NCI-H146 (cell line): Measurements from ENCODE around the gene GDPD4.

Experiments used
- DNase-seq: peaks from one replicate; lab custom pipeline; 2025; lab: John Stamatoyannopoulos, UW

GDPD4 gene

DNA sequence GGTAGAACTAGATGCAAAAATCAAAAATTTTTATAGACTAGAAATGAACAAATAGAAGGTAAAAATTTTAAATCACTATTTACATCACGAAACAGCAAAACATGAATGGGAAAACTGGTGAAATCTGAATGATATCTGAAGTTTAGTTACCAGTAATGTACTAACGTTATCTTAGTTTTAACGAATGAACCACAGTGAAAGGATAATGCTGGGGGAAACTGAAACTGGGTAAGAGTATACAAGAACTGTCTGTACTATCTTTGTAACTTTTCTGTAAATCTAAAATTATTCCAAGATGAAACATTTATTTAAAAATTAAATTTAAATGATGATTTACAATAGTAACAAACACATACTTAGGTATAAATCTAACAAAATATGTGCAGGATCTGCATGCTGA lies 7.4 kb downstream of the GDPD4 start:
- DNase-seq, result no peak

DNA sequence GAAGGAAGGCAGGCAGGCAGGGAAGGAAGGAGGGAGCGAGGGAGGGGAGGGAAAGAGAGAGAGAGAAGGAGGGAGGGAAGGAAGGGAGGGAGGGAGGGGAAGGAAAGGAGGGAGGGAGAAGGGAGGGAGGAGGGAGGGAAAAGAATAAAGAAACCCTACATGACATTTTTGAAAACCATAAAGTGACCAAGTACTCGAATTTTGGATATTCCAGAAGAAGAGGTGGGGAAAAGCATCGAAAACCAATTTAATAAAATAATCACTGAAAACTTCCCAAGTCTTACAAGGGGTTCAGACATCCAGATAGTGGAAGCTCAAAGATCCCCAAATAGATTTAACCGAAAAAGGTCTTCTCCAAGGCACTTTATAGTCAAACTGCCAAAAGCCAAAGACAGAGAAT lies 11.7 kb downstream of the GDPD4 start:
- DNase-seq, result no peak

DNA sequence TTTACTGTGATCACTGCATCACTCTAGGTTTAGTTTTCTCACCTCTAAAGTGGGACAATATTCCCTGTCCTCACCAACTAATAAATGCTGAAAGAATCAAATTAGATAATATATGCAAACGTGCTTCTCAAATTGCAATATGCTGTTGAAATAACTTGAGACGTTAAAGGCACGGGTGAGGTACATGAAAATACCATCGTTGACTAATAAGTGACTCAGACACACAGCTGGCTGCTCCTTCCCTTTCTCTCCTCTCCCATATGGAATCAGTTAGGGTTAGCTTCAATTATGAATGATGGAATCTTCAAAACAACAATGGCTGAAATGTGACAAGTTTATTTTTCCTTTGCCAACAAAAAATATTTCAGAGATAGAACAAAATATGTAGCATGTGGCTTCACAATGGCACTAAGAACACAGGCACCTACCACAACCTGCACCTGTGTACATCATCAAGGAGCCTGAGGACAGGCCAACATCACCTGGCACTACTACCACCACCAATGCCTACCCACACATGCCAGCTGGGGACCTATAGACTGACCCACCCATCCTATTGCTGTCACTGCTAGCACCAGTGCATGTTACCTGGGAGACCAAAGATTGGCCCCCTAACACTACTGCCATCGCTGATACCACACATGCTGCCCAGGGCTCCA lies 13.7 kb downstream of the GDPD4 start:
- no peak for DNase-seq

DNA sequence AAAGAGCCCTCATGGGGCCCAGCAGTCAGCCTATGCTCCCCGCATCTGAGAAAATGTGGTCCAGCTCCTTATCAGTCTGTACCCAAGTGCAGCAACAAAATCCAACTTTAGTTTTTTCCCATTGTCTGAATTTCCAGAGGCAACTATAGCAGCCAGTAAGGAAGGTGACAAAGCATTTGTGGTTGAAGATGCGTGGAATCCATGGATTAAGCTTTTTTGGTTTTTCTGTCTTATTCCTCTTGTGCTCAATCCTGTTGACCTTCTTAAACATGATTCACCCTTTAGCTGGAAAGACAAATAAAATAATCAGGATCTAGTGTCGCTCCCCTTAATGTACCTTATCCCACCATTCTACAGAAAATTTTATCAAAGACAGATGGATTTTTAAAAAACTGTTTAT lies 14.3 kb downstream of the GDPD4 start:
- DNase-seq, result no peak

DNA sequence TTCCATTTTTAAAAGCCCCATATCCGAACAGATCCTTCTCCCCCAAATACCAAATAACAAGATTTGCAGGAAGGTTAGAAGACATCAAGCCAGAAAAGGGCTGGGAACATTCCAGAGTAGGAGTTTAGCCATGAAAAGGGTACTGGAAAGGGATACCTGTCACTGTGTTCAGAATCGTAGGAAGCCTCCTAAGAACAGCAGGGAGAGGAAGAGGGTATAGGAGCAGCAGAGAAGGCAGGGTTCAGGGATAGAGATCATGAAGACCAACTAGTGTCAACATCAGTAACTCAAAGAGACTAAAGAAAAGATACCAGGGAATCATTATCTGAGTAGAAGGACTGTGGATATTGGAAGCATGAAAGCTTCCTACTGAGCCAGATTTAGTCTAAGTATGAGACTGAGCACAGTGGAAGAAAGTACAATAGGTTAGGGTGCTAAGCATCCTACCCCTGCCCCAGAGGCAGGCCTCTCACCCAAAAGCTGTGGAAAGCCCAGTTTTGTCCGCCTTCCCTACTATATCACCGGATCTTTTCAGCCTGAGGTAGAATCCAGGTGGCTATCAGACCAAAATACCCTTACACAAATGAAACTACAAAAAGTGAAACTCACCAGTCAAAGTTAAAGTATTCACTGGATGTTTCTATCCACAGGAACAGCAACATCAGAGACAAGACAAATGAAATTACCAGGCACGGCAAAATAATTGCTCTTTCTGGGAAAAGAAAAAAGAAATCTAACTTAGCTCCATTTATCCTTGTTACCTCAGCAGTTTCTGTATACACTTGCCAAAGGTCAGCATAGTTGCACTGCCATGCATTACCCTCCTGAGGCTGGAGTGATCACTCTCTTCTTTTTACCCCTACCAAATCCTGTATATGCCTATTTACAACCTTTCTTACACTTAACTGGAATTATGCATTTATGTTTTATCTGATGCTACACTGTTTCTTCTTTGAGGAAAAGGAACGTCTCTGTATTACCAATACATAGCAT lies 16.7 kb downstream of the GDPD4 start:
- no peak for DNase-seq

DNA sequence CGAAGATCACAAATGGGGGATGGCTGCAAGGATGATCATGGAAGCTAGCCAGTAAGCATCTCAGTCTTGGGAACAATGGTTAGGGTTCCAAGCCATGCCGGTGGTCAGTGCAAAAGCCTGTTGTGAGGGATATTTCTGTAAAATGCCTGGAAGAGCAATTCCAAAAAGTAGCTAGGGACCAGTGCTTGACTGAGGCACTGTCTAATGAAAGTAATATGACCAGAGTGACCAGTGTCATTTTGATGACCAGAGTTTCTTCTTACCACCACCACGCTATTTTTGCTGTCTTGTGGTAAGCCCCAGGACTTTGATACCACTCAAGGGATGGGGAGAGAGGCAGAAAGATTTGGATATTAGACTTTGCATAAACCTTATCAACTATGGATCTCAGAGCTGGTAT lies 18.4 kb downstream of the GDPD4 start:
- DNase-seq, result no peak

DNA sequence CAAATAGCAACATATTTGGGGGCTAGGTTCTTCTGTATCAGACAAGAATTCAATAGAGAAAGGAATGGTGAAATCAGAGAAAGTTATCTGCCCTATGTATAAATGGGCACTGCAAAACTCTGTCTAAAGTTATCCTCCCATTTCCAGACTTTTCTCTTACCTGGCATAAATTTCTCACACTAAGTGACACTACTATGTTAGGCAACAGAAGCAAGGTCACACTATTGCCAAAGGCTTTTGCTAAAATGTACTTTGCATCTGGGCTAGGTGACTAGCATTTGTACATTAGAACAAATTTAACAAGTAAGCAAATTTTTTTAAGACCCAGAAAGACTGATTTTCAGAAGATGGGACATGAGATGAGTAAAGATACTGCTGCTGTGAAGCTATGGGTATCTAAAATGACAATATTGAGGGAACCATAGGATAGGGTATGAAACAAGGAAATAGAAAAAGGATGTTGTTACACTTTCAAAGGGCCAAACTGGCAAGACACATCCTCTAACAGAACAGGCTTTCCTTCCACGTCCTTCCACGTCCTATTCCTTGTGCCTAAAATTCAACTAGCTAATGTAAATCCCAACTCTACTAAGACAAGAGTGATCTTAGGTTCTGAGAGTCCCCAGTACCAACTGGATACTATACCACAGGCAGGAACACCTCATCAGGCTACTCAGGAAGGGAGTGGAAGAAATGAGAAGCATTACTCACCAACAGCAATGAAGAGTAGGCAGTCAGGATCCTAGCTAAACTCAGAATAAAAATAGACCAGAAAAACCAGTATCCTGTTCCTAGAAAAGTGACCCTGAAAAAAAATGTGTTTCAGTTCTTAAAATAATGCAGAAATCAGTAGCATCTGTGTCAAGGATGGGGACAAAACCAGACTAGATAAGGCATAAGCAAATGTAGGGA lies 22.6 kb downstream of the GDPD4 start:
- no peak for DNase-seq

DNA sequence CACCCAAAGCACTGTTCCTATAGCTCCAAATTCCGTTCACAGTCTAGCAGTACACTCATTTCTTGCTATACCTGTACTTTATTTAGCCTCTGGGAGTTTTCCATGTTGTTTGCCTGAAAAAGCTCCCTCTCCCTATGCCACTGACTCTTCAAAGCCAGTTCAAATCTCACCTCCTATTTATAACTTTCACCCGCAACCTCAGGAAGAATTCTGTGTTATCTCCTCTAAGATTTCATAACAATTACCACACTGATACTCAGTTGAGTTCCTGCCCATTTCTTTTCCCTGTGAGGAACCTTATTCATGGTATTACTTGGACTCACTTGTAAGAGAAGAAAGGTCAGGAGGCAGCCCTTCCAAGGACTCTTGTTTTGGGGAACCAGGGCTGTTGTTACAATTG lies 25.2 kb downstream of the GDPD4 start:
- no peak for DNase-seq

DNA sequence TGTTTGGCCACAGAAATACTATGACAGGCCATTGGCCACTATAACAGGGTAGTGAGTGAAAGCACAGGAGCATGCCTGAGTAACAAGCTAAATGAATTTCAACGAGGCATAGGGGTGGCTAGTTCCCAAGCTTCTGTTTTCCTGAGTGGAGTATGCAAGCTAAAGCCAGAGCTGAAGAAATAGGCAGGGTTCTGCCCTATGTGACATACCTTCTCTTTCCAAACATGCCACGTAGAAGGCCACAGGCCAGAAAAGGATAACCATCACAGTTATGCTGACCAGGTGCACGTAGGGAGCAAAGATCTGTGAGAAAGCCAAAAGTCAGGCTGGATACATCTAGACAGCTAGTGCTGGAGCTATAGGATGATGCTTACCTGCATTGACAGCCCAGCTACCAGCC lies 30.6 kb downstream of the GDPD4 start:
- no peak for DNase-seq

DNA sequence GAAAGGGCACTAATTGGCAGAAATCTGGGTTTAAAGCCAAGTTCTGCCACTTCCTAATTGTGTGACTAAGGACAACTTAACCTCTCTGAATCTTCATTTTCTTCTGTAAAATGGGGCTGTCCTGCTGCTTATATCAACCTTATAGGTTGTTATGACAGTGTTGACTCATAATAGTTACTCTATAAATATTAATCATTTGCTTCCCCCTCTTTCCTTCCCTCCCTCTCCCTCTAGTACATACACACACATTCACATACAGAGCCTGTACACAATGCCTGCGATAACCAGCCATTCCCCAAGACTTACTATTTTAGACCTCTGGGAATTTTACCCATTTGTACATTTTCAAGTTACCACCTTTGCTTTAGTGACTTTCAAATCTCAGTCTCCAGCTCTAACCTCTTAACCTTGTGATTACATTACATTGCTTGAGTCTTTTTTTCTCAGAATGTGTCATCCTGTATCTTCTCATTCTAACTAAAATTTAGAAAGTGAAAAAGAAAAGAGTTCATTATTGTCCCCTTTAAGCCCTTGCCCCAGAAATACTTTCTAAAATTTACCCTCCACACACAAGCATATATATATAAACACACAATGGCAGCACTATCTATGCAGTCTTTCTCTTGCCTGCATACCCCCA lies 31.9 kb downstream of the GDPD4 start:
- no peak for DNase-seq

DNA sequence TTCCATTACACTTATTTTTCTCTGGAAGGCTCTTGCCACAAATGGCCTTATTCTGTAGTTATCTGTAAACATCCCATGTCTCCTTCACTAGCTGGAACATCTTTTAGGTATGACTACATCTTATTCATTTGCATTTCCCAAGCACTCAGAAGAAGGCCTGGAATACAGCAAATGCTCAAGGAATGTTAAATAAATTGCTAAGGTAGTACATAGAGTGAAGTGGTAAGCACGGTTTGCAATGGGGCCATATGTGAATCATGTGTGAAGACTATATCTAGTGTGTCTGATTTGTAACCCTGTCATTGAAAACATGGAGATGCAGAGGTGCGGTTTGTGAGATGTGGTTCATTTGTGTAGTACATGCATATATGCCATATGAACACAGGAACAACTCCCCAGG lies 33.5 kb downstream of the GDPD4 start:
- DNase-seq, result no peak

DNA sequence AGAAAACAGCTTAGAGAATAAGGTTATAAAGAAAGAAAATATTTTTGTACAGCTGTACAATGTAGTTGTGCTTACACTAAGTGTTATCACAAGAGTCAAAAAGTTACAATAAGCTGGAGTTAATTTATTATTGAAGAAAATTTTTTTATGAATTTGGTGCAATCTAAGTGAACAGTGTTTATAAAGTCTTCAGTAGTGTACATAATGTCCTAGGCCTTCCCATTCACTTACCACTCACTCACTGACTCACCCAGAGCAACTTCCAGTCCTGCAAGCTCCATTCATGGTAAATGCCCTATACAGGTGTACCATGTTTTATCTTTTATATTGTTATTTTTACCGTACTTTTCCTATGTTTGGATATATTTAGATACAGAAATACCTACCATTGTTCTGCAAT lies 34.7 kb downstream of the GDPD4 start:
- DNase-seq, result no peak

DNA sequence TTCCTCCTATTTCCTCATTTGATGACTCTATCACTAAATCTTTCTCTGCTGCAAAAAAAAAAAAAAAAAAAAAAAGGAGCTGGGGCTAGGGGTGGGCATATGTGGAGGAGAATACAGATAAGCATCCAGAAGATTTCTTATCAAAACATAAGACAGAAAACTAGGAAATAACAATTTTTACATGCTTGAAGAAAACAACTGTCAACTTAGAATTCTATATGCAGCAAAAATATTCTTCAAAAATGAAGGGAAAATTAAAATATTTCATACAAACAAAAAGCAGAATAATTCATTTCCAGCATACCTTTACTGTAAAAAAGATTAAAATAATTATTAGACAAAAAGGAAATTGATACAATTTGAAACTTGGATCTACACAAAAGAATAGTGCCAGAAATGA lies 38.7 kb downstream of the GDPD4 start:
- DNase-seq, result no peak

DNA sequence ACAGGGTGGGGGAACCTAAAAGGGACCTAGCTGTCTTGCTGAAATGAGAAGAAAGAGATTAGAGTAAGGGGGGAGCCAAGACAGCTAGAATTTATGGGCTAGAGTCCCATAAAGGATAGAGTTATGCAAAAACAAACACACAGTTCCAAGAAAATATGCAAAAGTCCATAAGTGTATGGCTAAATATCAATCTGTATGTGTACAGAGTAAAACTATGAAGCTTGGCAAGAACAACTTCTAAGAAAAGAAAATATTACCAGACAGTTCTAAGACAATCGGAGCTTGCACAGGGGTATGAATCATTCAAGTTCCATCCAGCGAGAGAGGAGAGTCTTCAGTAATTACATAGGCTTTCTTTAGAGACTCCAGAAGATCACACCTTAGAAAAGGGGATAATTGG lies 41.8 kb downstream of the GDPD4 start:
- DNase-seq, result no peak

DNA sequence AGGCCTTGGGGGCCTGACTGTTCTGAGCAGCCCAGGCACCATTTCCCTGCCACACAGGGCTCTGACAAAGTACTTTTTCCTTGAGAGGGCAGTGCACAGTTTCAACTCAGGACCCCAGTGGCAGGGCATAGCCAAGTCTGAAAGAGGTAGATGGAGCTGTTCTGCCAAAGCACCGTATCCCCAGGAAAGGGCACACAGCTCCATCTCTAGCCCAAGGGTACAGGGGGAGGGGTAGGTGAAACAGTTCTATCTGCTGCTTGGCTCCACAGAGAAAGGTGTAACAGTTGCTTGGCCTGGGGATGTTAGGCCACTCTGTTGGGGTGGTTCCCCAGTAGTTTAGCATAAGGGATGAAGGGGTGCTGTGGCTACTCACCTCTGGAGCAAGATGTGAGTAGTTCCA lies 47.8 kb downstream of the GDPD4 start:
- DNase-seq, result no peak

DNA sequence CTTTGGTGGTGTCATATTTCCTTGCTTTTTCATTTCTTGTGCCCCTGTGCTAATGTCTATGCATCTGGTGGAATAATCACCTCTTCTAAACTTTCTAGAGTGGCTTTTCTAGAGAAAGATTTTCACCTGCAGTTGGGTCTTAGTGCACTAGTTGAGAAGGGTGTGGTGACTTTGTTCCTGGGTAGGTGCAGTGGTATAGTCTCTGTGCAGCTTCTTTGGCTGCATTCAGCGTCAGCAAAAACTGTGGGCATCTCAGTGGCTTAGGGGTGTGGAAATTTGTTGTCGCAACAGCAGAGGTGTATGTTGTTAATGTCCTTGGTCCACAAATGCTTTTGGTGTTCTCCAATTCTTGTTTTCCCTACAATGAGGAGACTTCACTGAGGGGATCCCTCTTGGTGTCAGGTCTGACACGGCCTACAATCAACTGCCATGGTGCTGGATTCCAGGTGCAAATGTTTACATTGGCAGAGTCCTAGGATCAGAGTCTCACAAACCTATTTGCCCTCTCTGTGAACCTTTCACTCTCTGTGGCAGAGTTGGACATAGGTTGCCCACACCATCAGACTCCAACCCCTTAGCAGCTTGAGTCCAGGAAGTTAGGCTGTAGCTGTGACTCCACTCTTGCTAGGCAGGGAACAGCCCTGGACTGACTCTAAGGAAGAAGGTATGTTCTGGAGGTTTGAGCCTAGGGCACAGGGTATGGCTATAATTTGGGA lies 48.8 kb downstream of the GDPD4 start:
- no peak for DNase-seq

DNA sequence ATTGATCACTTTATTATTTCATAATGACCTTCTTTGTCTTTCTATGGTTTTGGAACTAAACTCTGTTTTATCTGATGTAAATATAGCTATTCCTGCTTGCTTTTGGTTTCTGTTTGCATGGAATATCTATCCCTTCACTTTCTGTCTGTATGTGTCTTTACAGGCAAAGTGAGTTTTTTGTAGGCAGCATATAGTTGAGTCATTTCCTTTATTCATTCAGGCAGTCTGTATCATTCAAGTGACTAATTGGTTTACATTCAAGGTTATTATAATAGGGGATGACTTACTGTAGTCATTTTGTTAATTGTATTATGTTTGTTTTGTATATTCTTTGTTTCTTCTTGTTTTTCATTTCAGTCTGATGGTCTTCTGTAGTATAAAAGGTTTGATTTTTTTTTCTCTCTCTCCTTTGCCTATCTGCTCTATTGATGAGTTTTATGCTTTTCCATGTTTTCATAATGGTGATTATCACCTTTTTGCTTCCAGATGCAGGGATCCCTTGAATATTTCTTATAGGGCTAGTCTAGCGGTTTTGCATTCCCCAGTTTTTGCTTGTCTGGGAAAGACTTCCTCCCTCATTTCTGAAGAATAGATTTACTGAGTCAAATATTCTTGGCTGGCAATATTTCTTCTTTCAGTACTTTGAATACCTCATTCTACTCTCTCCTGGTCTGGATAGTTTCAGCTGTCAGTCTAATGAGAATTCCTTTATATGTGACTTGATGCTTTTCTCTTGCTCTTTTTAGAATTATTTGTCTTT lies 50.4 kb downstream of the GDPD4 start:
- DNase-seq, result no peak

DNA sequence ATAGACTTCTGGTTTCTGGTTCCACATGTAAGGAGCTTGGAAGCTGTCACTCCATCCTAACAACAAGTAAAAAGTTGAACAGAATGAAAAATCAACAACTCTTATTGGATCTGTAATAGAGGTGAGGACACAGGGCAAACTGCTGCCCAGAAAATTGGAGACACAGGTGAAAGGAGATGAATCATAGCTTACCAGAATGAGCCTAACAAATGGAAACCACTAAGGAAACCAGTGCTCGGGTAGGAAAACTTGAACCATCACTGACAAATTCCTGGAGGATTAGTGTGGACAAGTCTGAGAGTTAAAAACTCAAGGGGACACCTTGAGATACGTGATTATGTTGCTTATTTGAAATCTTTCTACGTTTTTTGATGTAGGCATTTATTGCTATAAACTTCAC lies 52.1 kb downstream of the GDPD4 start:
- no peak for DNase-seq

DNA sequence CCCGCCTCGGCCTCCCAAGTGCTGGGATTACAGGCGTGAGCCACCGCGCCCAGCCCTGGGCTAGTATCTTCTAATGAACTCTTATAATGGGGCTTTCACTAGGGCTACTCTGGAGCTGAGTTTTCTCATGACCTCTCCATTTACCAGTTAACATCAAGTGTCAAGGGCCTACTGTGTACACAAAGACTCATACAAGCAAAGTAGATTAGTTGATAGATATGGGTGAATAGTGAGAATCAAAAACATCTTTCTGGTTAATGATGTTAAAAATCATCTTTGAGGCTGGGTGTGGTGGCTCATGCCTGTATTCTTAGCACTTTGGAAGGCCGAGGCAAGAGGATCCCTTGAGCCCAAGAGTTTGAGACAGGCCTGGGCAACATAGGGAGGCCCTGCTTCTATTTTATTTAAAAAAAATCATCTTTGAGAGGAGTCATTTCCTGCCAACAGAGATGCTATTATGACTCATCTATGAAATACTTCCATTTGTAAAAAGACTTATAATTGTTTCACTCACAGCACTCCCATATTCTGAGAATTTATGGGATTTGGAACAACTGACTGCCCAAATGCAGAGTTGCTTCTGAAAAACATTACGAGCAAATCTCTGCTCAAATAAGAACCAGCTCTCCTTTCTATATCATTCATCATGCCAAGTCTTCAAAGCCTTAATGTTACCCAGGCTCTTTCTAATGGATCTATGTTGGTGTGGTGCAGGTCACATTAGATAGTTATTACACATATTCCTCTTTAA lies 57.0 kb downstream of the GDPD4 start:
- DNase-seq, result no peak

DNA sequence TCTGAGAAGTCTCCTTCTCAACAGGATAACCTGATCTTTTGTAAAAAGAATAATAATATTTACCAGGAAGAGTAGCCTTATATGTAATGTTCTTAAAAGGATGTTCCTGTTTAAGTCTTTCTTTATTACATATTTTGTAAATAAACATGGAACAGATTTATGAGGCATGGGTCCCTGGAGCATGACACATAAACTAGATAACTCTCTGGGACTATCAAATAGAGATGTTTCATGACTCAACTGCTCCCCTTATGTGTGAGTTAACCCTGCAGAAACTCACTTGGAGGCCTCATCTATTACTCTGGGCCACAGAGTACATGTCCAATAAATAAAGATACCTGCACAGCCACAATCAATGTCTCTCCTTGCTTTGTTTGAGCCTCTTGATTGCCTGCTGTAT lies 64.6 kb downstream of the GDPD4 start:
- DNase-seq, result no peak
